Hematopoietic multipotent progenitor cell treated with erythropoietin and hydrocortisone succinate and interleukin-3 and kit ligand, for 8 days (in vitro differentiated cells): ENCODE results near the gene PLEKHA5.

Experiments used
- DNase-seq: peaks from one replicate; pipeline ENCODE4 v3.0.0-alpha.2; 2015

PLEKHA5 gene

DNA sequence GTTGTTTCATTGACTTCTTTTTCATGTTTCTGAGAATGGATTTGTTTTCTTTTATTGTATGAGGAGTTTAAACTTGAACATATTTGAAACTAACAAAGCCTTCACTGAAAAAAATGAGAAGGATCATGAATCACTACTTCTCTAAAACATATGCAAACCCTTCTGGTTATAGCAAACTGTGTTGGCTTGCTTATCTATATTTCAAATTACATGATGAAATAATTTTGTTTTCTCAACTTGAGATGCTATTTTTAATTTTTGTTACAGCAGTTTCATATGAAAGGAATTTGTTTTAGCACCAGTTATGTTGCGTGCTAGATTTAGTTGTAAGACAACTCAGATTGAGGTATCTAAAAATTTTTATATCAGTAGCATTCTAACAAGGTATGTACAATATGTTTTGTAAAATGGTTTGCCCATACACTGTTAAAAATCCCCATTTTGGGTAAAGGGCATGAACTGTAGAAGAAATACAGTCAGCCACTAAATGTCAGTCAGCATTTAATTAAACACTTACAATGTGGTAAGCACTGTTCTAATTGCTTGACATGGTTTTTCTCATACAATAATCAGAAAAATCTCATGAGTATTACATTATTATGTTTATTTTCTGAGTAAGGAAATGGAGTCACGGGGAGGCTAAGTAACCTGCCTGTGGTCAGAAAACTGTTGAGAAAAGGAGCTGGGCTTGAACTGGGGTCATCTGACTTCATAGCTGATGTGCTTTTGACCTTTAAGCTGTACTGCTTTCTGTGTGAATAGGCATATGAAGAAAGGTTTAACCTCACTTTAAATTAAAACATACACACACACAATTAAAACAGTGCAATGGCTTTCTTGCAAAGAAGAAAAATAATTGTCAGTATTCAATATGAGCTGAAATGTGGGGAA is 105.7 kb downstream of the PLEKHA5 start:
- DNase-seq = no peak

DNA sequence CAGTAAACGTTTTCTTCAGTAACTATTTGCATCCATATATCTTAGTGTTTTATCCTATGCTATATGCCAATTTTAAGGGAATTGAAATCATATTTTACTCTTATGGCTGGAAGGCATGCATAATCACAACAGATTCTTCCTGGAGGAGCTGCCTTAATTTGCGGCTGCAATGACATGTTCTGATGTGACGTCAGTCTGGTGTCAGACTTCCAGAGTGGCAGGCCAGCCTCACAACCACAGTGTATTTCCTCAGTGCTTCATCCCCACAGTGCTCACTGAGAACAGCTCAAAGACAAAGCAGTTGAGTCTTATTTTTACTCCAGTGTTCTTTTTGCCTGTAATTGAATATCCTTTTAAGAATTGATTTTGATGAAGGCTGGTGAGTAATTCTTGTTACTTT is 107.1 kb downstream of the PLEKHA5 start:
- no peak for DNase-seq

DNA sequence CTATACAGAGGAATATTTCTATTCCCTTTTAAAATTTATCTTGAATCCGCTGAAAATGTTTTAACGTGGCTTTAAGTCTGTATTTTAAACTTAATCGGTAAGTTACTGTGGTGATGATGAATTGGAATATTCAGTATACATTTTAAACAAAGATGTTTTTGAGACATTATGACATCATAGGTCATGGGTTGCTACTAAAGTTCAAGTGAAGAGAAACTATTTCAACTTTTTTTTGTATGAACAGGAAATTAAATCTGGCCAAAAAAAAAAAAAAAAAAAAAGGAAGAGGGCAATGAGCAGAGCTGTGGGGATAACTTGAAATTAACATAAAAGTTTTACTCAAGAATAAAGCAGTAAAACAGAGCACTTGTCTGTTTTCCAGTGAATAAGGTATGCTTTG is 109.0 kb downstream of the PLEKHA5 start:
- no peak for DNase-seq

DNA sequence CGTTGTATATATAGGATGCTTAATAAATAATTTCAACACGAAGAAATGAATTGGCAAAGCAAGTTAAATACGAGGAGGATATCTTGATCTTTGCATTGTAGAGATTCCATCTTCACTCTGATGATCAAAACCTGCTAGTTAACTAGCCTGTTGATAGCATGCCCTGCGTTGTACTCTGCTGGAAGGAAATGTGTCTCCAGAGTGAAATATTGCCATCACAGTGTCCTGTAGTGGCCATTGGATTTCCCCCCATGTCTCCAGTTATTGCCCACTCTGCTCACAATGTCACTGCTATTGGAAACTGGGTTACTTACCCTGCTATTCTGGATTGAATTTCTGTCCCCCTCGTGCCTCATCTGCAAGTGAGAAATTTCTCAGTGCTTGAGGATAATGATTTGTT is 109.6 kb downstream of the PLEKHA5 start:
- no peak for DNase-seq

DNA sequence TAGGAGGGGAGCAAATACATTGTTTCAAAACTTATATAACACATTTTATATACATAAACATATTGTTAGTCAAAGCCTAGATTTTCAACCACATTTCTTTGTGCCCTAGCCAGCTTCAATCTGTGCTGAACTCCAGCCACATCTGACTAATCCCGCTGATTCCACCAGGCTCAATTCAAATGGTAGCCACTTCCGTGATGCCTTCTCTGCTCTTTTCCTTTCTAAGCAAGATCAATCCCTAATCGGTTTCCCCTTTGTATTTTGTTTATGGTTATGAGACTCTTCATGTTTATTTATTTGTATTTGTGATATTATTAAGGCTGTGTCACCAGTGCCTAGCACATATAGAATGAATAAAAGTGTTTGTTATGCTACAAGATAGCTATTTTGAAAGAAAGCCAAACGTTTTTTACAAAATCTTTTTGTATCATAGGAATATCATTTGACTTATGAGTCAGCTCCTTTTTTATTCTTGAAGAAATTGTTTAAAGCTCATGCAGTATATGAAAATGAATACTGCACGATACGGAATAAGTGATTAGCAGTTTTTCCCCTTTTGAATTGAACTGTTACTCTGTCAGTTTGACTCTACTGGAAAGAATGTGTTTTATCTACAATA is 110.2 kb downstream of the PLEKHA5 start:
- DNase-seq = no peak

DNA sequence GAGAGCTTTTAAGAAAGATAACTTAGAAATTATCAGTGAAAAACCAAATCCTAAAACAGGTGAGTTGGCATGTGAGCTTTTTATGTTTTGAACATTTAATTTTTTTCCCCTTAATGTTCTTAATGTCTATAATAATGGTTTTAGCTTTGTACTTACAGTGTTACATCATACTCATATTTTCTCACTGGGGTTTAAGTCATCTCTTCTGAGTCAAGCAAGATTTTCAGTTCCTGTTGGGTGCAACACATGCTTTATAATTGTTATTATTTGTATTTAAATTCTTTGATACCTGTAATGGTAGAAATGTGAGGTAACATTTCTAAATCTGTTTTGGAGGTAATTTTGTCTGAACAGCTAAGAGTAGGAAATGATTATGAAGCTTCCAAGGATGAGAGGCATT is 113.0 kb downstream of the PLEKHA5 start:
- DNase-seq = no peak

DNA sequence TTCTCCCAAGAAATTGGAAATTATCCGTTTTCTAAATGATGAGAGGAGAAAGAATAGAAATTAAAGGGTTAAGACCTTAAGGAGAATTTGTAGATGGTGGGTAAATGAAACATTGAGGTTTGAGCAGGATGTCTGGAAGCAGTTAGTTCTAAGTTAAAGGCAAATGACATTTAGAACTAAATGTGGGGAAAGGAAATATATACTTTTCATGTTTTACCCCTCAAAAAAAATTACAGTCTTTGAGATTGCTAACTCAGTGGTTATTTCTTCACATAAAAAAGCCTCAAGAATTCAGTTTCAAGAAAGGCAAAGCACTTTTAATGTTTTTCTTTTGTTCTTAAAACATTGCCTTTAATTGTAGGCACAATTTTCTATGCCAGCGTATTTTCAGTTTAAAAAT is 114.0 kb downstream of the PLEKHA5 start:
- no peak for DNase-seq

DNA sequence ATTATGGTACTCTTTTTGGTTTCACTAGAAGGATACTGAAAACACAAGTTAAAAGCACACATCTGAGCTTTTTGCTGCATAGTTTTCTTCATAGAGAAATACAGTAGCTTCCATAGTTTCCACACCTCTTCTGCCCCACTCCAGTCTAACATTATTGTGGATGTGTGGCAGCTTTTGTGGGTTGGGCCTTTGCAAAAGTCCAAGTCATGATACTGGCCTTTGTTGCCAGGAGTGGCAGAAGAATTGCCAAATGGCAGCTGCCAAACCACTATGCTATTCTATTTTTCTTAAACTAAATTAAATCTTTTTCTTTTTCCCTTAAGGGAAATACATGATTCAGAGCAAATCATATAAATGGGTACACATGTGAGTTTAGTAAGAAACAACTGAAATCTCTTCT is 114.8 kb downstream of the PLEKHA5 start:
- no peak for DNase-seq

DNA sequence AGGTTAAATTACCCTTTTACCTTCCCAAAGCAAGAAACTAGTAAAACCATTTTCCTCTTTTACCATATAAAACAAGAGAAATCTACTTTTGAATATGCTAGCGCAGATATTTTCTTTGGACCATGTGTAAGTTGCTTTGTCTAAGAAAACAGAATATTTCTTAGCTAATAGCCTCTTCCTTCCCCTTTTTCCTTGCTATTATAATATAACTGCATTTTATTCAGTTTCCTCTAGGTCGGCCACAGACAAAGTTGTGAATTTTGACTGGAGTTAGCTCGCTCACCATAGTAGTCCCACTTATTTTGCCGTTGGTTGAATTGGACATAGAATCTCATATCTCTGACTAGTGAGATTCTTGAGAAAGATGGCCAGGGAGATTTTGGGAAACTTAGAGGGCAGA is 115.6 kb downstream of the PLEKHA5 start:
- DNase-seq = no peak

DNA sequence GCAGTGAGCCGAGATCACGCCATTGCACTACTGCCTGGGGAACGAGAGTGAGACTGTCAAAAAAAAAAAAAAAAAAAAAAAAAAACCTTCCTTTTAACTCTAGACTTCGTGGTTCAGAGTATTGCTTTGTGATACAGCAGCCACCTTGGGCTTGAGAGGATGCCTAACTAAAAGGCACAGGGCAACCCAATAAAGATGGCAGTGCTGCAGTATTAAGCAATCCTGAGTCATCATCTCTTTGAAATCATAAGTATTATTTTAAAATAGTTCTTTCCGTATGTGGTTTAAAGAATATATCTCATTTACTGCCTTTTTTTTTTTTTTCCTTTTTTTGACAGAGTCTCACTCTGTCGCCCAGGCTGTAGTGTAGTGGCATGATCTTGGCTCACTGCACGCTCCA is 116.1 kb downstream of the PLEKHA5 start:
- DNase-seq = no peak

DNA sequence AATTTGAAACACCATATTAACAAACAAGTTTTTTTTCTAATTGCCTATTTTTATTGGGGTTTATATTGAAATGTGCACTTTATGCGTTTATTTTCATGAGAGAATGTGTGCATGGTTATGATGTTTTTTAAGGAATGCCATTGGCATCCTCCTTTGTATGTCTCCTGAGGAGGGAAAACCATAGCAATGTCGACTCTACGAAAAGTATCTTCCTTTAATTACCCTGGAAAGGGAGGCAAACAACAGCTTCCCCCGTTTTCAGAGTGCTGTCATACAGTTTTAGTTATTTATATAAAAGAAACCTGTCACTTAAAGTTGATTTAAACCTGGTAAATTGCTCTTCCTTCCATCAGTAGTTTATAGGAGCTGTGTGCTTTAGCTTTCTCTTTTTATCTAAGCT is 117.4 kb downstream of the PLEKHA5 start:
- DNase-seq = no peak

DNA sequence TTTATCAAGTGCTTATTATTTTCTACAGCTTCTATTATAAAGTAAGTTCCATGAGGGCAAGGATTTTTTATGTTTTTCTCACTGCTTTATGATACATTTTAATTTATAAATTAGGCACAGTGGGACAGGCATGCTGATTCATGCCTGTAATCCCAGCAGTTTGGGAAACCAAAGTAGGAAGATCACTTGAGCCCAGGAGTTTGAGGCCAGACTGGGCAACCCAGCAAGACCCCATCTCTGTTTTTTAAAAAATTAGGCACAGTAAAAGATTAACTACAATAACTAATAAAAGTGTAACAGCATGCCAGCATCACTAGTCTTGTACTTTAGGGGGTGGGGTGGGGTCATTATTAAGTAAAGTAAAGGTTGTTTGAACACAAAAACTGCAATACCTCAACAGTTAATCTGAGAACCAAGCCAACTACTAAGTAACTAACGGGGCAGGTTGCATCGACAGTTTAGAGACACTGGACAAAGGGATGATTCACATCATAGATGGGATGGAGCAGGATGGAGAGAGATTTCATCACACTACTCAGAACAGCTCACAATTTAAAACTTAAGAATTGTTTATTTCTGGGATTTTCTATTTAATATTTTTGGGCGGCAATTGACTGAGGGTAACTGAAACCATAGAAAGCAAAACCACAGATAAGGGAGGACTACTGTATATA is 119.5 kb downstream of the PLEKHA5 start:
- DNase-seq = no peak

DNA sequence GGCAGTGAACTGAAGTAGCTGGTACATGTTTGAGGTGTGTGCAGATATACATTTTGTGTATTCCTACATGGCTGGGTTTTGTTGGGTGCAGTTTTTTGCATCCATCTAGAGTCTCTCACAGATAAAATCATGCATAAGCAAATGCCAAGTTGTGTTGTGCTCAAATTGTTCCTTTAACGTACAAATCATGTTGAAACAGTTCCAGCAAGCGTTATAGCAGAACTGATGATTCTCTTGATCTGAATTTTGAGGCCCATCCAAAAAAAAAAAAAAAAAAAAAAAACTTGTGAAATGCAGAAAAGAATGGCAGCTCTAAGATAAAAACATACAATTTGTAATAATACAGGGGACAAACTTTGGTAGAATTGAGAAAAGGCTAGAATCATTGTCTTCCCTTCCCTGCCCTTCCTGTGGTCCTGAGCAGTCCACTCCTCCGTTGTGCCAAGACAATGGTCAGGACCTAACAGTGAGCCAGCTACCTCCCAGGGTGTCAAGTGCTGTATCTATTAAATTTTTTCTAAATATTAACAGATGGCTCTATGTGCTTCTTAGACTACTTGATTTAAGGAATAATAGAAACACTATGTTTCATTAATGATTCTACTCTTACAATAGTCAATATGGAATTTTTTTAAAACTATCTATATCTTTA is 122.1 kb downstream of the PLEKHA5 start:
- no peak for DNase-seq

DNA sequence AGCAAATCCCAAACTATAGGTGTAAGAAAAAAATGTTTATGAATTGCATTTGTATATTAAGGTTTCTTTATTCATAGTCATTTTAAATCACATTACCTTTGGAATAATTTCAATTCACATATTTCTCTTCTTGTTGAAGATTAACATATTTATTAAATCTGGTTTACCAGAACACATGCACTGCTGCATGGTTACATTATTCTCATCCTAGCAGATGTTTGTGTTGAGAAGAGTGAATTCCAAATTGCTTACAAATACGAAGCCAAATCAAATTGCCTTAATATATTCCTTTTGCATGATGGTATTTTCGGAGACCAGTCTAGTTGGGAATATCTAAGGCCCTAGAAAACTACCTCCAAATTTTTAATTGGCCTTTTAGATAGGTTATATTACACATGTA is 130.6 kb downstream of the PLEKHA5 start:
- no peak for DNase-seq

DNA sequence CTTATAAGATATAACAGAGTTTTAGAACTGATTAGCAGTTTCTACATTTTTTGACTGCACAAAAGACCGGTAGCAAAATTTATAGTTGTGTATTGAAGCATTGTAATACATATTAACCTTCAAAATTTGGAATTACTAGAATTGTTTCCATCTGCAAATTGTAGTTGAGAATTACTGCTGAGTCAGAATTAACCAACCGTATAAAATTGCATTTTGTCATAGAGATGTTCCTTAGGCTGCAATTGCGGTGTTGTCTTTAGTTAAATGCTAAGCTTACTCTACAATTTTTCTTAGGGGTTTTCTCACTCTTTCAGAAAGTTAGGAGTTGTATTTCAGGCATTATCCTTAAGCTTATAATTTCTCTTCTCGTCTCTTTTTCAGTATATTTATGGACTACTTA is 132.2 kb downstream of the PLEKHA5 start:
- no peak for DNase-seq

DNA sequence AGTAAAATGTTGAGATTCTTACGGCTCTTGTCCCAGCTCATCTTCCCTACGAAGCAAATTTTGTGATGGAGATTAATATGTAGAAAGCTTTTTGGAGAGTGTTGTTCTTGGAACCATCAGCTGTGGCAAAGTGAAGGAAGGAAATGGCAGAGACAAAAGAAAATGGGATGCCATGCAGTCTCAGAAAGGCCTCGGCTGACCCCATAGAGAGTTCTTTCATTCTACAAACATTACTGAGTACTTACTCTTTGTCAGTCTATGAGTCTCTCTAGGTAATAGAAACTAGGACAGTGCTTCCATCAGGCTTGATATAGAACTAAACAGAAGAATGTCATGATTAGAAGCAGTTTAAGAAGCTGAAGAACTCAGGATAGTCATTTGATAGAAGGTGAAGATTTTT is 134.1 kb downstream of the PLEKHA5 start:
- no peak for DNase-seq

DNA sequence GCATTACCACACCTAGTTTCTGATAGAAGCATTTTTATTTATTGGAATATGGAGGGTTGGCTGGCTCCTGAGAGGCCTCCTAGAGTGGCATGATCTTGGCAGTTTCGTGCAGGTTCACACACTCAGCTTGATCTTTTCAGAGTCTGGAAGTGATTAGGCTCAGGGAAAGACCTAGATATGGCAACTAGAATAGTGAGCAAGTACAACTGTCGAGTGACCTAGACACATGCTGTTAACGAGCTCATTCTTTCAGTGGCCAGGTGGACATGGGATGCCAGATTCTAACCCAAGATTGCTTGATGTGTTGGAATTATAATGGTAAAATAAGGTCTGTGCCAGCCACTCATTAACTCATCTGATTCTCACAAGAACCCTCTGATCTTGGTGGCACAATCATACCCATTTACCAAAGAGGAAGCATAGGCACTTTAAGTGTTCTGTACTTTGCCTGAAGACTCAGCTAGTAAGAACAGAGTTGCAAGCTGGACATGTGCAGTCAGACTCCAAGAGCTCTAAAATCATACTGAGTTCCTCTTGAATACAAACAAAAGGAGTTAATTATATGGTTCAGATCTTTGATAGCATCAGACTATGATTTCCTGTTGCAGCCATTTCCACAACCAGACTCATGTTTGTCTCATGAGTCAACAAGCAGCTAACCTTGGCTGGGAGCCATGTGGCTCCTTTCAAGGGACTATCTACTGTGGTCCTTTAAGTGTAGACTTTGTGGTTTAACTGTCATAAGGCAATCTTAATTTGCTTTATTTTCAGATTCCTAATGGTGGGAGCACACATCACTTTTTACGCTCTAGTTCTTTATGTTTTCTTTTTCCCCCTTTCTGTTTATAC is 144.2 kb downstream of the PLEKHA5 start:
- DNase-seq = peak; percentile 86

DNA sequence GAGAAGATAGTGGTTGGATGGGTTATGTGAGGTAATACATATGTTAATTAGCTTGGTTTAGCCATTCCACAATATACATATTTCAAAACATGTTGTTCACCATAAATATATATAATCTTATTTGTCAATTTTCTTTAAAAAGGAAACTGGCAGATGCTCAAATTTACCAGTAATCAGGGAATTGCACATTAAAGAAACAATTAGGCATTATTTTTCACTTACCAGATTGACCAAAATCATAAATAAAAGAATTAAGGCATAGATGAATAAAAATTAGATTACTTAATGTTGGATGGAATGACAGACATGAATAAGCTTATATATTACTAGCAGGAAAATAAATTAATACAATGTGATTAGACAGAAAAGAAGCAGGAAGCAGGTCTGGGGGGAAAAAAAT is 147.2 kb downstream of the PLEKHA5 start:
- DNase-seq = no peak

DNA sequence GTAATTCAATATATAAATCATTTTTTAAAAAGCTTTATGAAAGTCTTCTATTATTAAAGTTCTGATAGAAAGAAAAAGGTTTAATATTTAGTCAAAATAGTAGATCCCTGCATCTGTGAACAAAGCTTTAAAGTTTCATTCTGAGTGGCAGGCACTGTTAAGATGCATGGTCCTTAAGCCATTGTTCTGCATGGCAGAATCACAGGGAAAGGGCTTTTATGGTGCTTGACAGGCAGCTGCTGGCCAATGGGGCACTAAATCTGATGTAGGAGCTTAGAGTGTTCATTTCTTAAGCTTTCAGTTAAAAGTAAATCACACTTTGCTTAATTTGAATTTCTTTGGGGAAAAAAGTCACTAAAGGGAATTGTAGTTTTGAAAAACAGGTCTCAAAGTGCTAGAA is 148.2 kb downstream of the PLEKHA5 start:
- no peak for DNase-seq

DNA sequence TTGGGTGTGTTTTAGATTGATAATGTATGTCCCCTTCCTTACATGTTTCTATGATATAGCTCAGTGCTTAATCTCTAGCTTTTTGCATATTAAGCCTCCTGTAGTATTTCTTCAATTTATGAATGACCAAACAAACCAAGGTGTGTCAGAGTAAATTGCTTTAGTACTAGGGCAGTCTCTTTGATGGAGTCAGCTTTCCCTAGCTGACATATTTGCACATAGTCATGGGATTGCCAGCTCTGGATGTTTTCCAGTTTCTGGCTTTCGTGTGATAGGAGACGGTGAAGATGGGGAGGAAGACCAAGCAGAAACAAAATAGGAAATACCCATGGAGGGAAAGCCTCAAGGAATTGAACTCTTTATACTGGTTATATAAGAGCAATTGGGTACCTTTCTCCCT is 148.9 kb downstream of the PLEKHA5 start:
- no peak for DNase-seq

DNA sequence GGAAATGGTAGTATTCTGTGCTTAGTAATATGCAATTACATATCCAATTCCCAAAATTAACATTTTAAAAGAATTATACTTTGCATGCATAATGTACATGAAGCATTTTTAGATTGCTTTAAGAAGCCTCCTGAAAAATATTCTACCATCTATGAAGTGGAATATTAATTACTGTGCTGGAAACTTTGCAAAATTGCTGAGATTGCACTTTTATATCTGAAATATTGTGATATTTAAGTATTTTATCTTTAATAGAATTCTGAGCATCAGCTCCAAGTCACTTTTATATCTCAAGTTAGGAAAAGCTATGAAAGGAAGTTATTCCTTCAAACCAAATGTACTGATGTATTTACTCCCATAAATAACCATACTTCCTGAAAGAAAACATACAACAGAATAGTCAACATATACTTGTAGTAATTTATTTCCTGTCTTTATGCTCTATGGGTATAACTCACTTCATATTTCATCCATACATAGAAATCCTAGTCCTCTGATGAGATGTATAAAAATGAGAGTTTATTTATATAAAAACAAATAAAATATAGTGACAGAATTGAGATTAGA is 152.7 kb downstream of the PLEKHA5 start:
- no peak for DNase-seq

DNA sequence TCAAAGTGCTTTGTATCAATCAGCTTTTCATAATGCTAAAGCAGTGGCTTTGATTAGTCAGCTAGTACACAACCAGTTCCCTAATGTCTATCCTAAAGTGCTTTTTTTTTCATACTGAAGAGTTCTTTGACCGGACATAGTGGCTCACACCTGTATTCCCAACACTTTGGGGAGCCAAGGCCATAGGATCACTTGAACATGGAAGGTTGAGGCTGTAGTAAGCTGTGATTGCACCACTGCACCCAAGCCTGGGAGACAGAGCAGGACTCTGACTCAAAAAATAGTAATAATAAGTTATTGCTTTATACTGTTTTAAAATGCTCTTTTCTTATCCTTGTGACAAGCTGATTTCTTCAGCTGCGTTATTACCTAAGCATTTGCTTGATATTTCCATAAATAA is 155.1 kb downstream of the PLEKHA5 start:
- DNase-seq = no peak
